IPS DF 4.7 (cell line): ENCODE results near the gene KLHL8.

Experiments
- DNase-seq: peaks from one replicate; pipeline ENCODE4 v3.0.0-alpha.2; 2013; ENCODE audit warnings: low spot score; ENCODE audit errors: extremely low read depth

KLHL8 gene

GRCh38 chr4:87121341-87122065 lies 98.9 kb downstream of the KLHL8 start:
- no peak for DNase-seq

DNA sequence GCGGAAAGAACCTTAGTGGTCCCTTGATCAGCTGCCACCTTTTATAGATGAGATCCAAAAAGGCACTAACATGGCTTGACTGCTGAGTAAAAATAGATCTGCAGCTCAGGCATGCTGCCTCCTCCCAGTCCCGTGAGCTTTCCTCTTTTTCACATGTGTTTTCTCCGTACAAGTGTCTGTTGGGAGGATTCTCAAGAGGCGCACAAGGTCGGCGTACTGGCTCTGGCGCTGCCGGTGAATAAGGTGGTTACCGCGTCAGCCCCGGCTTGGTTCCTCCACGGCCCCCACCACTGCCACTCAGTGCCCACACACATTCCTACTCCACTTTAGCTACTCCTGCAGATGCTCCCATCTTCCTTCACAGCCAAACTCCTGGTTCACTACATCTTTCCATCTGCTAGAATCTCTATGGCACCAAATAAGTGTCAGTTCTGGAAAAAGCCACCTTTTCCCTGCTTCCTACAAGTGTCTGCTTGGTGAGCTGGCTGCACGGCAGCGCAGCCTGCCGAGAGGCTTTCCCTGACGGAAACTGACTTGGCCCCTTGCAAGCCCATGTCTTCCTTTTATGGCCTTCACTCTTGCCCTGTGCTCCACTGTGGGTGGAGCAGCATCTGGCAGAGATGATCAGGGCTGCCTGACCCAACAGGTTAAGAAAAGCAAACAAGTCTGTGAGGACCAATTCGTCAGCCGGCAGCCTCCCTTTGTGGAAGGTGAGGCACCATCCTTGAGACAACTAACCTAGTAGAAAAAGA lies 99.8 kb downstream of the KLHL8 start:
- DNase-seq = no peak

DNA sequence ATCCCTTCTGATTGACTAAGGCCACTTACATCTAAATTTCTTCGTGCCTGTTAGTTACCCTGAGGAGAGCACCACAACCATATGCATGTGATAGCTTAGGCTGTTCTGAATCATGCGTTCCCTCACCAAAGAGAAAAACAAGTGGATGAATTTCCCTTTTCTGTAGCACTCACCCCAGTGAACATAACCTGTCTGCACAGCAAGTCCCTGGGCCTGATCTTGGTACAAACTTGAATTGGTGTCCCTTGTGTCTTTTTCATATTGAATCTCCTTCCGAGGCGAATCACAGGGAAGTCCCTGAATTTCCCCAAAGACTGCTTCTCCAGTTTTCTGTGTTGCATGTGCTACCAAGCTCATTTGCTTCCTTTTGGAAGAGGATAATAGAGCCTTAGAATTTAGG lies 100.4 kb downstream of the KLHL8 start:
- no peak for DNase-seq

GRCh38 chr4:87118826-87119225 lies 101.6 kb downstream of the KLHL8 start:
- DNase-seq = no peak

- no peak for DNase-seq
Measured at GRCh38 chr4:87118421-87118820, 102.0 kb downstream of the KLHL8 start.

- no peak for DNase-seq
Measured at GRCh38 chr4:87117732-87118075, 102.7 kb downstream of the KLHL8 start.

GRCh38 chr4:87117051-87117731 lies 103.2 kb downstream of the KLHL8 start:
- DNase-seq = no peak

DNA sequence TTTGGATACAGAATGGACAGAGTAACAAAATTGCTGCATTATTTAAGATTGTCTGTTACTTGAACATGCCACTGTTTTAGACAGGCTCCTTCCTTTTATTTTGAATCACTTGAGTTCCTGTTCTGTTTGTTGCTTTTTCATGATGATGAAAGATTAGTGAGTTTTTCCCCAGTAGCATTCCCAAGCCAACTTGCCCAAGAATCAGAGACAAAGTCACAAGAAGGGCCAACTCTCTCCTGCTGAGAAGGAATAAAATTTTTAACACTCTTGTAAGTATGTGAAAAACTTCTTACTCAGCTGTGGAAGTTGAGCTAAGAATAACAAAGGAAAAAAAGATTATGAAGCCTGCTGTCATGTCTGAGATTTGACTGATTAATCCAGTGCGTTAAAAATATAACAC lies 104.2 kb downstream of the KLHL8 start:
- DNase-seq = no peak

- DNase-seq = no peak
Measured at GRCh38 chr4:87114245-87115062, 106.0 kb downstream of the KLHL8 start.

- no peak for DNase-seq
Measured at GRCh38 chr4:87112063-87112462, 108.4 kb downstream of the KLHL8 start.
